Esophagus squamous epithelium (tissue), 5 donors: ENCODE data around the gene SLC26A9. TPM values are rescaled to one million over a fixed set of nuclear protein-coding genes. Genes with fewer than 3 reads are reported as not detected.

Experiments
- DNase-seq: peaks from one replicate; lab custom pipeline; 2025; lab: John Stamatoyannopoulos, UW
- H3K27ac ChIP-seq, 4 donors: fragments of 200-600 bp; sonication (generic); one replicate each; pipeline ENCODE4 v1.5.1; 2016 to 2019; ENCODE audit warnings: mild to moderate bottlenecking in 1 of 4
- H3K27me3 ChIP-seq, 4 donors: fragments of 200-600 bp; sonication (generic); 1 replicate in 3 of 4; 2 replicates in 1 of 4; pipeline versions ENCODE4 v1.5.1 to v1.6.0; 2017 to 2021; ENCODE audit warnings: antibody characterized with exemption in 1 of 4
- H3K36me3 ChIP-seq, 3 donors: fragments of 200-600 bp; sonication (generic); one replicate each; pipeline ENCODE4 v1.5.1; 2016 to 2019
- H3K4me1 ChIP-seq, 3 donors: fragments of 200-600 bp; sonication (generic); one replicate each; pipeline ENCODE4 v1.5.1; 2017 to 2019
- H3K4me3 ChIP-seq, 4 donors: fragments of 200-600 bp; sonication (generic); 1 replicate in 3 of 4; 2 replicates in 1 of 4; pipeline ENCODE4 v1.5.1; 2016 to 2019; ENCODE audit warnings: mild to moderate bottlenecking in 2 of 4, moderate library complexity in 1 of 4
- H3K9me3 ChIP-seq, 3 donors: fragments of 200-600 bp; sonication (generic); one replicate each; pipeline ENCODE4 v1.5.1; 2016 to 2019
- POLR2A ChIP-seq, 4 donors: fragments of 450-650 bp; IDR thresholded peaks; one replicate each; pipeline ENCODE4 v1.6.1; 2017; ENCODE audit warnings: antibody characterized with exemption in 4 of 4, mild to moderate bottlenecking in 4 of 4, moderate library complexity in 3 of 4
- WGBS, 2 donors: methylation state at CpG; one replicate each; pipeline ENCODE4 v1.1.5; 2018; 5-methylcytosine and 5-hydroxymethylcytosine counted together
- intact Hi-C: fragments of 100-400 bp; cut with DNase I; formaldehyde crosslinking; loops from one replicate; pipeline ENCODE4 v1.15.0; 2022
- total RNA-seq, 4 donors: library from RNA; depleted of rRNA; stranded (reverse); fragments of >200 nt; gene quantifications; one replicate each; pipeline ENCODE4 v1.1.0, GENCODE V29; 2016
- TF ChIP-seq, protein P1 (sequence below), 6 experiments: fragments of 450-650 bp in 4 of 6; fragments of 200-600 bp in 2 of 6; sonication (generic) in 2 of 6; IDR thresholded peaks; one replicate each; pipeline ENCODE4 v1.5.1; 2016 to 2019; ENCODE audit warnings: antibody characterized with exemption in 6 of 6, mild to moderate bottlenecking in 4 of 6, moderate library complexity in 4 of 6
- donor health status: DM: yes; HTN: yes; CAD: no.

SLC26A9 gene
- total RNA-seq, 4 donors from 2014 or later = 0.19 to 22.8 (median 0.38) TPM

DNA sequence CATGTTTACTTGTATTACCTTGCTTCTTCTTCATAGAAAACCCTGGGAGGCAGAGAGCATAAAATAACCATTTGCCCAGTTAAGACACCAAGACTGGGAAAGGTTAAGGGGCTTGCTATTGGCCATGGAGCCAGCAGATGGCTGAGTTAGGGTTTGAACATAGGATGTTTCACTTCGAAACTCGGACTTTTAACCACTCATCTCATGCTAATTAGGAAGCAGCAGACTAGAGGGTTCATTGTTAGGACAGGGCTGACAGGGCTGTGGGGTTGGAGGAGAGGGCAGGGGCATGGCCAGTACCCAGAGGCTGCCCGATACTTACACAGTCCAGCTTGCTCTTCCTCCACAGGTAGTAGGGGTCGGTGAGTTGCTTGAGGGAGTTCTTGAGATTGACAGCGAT, 17.0 kb downstream of the SLC26A9 start:
- intact Hi-C loops = no loop called here
- TF ChIP-seq, protein P1, sequence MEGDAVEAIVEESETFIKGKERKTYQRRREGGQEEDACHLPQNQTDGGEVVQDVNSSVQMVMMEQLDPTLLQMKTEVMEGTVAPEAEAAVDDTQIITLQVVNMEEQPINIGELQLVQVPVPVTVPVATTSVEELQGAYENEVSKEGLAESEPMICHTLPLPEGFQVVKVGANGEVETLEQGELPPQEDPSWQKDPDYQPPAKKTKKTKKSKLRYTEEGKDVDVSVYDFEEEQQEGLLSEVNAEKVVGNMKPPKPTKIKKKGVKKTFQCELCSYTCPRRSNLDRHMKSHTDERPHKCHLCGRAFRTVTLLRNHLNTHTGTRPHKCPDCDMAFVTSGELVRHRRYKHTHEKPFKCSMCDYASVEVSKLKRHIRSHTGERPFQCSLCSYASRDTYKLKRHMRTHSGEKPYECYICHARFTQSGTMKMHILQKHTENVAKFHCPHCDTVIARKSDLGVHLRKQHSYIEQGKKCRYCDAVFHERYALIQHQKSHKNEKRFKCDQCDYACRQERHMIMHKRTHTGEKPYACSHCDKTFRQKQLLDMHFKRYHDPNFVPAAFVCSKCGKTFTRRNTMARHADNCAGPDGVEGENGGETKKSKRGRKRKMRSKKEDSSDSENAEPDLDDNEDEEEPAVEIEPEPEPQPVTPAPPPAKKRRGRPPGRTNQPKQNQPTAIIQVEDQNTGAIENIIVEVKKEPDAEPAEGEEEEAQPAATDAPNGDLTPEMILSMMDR (IDR thresholded peaks at IDR 0.05) = no peak
- TF ChIP-seq POLR2A (IDR thresholded peaks at IDR 0.05) = no peak
- Histone ChIP-seq H3K36me3 (no peaks in the 10 kb centered on the region), H3K27me3 (peaks cover 0 to 37% (median 0%) of the 10 kb centered on the region in 4 donors), H3K4me1 (peaks cover 0 to 9% (median 3%) of the 10 kb centered on the region in 3 donors), H3K27ac (no peak overlapping the region), H3K9me3 (no peaks in the 10 kb centered on the region), H3K4me3 (no peak overlapping the region)
- DNase-seq = no peak
- WGBS, 2 donors = 62 to 92% methylated on average over 2 to 5 of the region's 5 CpGs

DNA sequence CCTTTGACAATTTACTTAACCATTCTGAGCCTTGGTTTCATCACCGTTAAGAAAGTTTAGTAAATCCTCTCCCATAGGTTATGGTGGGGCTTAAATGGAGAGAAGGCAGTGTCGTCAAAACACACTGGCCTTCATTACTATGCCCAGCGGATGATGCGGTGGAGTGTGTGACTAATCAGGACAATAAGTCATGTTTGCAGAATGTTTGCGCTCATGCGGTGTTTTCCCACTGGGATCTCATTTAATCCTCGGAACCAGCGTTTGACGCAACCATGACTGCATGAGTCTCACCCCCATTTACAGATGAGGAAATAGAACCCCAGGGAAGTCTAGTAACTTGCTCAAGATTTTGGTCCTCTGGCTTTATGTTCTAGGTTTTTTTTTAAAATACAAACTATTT, 17.5 kb downstream of the SLC26A9 start:
- no peak for TF ChIP-seq POLR2A (IDR thresholded peaks at IDR 0.05)
- intact Hi-C loops = no loop called here
- peaks cover 0 to 37% (median 0%) of the 10 kb centered on the region in 4 donors for H3K27me3 ChIP-seq
- H3K9me3 ChIP-seq = no peaks in the 10 kb centered on the region
- no peak overlapping the region for H3K4me3 ChIP-seq
- H3K4me1 ChIP-seq = peaks cover 0 to 11% (median 3%) of the 10 kb centered on the region in 3 donors
- DNase-seq = no peak
- no peaks in the 10 kb centered on the region for H3K36me3 ChIP-seq
- H3K27ac ChIP-seq = no peak overlapping the region
- 35 to 44% methylated on average over 9 of the region's 9 CpGs for whole genome bisulfite sequencing, 2 donors

DNA sequence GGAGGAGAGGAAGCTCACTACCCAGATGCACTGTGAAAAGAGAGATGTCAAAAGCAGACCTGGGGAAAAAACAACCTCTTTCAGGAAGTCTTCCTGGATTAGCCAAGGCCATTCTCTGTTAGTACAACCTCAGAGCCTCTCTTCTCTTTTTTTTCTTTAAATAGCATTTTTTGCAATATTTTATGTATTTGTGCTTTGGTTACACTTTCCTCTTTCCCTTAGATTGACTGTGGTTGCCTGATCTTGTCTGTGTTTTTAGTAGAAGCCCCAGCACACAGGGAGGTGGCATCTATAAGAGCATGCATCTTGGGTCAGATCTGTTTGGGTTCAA, 18.8 kb downstream of the SLC26A9 start:
- no peak overlapping the region for H3K27ac ChIP-seq
- H3K9me3 ChIP-seq = no peaks in the 10 kb centered on the region
- TF ChIP-seq, protein P1 (IDR thresholded peaks at IDR 0.05) = no peak
- TF ChIP-seq POLR2A (IDR thresholded peaks at IDR 0.05) = no peak
- intact Hi-C loops = no loop called here
- peaks cover 0 to 39% (median 0%) of the 10 kb centered on the region in 4 donors for H3K27me3 ChIP-seq
- H3K4me1 ChIP-seq = peaks cover 0 to 18% (median 3%) of the 10 kb centered on the region in 3 donors
- no peaks in the 10 kb centered on the region for H3K36me3 ChIP-seq
- no peak overlapping the region for H3K4me3 ChIP-seq
- no peak for DNase-seq

DNA sequence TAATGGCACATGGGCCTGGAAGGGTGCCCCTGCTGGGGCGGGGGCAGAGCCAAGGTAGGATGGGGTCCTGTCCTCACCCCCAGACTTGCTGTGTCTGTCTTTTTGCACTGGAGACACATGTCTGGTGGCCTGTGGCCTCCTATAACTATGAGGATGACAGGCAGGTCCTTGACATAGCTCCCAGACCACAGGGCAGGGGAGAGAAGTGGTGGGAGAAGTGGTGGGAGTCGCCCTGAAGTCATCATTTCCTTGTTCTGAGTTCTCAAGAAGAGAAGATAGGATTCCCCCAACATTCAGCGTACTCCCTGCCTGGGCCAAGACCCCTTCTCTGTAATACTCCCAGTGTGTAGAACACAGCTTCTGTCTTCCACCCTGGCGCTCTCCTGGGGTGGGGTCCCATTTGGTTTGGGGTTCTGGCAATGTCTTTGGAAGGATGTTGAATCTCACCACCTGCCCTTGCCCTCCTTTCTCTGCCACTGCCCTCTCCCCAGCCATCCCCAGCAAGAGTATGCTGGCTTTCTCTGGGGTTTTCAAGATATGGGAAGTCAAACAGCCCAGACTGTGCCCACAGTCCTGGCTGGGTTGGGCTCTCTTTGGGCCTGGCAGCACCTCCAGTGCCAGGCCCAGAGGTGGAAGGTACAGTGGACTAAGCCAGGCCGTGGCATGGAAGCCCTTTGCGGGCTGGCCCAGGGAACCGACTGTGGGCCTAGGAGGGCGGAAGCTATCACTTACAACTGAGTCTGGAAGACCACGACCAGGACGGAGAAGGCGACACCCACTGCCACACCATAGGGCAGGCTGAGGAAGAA, 19.4 kb downstream of the SLC26A9 start:
- H3K4me3 ChIP-seq = no peak overlapping the region
- H3K27me3 ChIP-seq = peaks cover 0 to 37% (median 0%) of the 10 kb centered on the region in 4 donors
- DNase-seq = no peak
- no peak overlapping the region for H3K27ac ChIP-seq
- no peaks in the 10 kb centered on the region for H3K9me3 ChIP-seq
- intact Hi-C loops = no loop called here
- TF ChIP-seq POLR2A (IDR thresholded peaks at IDR 0.05) = no peak
- TF ChIP-seq, protein P1 (IDR thresholded peaks at IDR 0.05) = no peak
- no peaks in the 10 kb centered on the region for H3K36me3 ChIP-seq
- peaks cover 0 to 21% (median 3%) of the 10 kb centered on the region in 3 donors for H3K4me1 ChIP-seq
- WGBS, 2 donors = 86 to 92% methylated on average over 7 to 11 of the region's 11 CpGs

DNA sequence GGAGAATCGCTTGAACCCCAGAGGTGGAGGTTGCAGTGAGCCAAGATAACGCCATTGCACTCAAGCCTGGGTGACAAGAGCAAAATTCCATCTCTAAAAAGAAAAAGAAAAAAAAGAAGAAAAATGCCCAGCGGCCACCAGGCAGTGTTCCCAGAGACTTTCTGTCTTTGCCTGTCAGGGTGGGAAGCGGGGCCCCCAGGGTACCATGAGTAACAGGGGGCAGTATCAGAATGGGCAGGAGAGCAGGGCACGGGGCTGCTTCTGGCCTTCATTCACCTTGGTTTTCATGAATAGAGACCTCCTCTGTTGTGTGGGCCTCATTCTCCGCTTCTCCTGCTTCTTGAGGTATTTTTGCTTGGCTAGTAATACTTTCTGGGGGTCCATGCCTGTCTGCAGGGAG, 20.4 kb downstream of the SLC26A9 start:
- peaks cover 0 to 27% (median 0%) of the 10 kb centered on the region in 4 donors for H3K27me3 ChIP-seq
- WGBS, 2 donors = 72% methylated on average over 6 of the region's 6 CpGs
- no peaks in the 10 kb centered on the region for H3K9me3 ChIP-seq
- DNase-seq = no peak
- intact Hi-C loops = no loop called here
- no peaks in the 10 kb centered on the region for H3K36me3 ChIP-seq
- H3K4me1 ChIP-seq = peaks cover 0 to 21% (median 3%) of the 10 kb centered on the region in 3 donors
- H3K4me3 ChIP-seq = no peak overlapping the region
- TF ChIP-seq, protein P1 (IDR thresholded peaks at IDR 0.05) = no peak
- no peak for TF ChIP-seq POLR2A (IDR thresholded peaks at IDR 0.05)
- no peak overlapping the region for H3K27ac ChIP-seq
